ENCODE results near the gene EPHA2. TPM values are rescaled to one million over a fixed set of nuclear protein-coding genes. Genes with fewer than 3 reads are reported as not detected.

The EPHA2 gene
- total RNA-seq, 1 experiment from 2014 or later = 248 TPM

DNA sequence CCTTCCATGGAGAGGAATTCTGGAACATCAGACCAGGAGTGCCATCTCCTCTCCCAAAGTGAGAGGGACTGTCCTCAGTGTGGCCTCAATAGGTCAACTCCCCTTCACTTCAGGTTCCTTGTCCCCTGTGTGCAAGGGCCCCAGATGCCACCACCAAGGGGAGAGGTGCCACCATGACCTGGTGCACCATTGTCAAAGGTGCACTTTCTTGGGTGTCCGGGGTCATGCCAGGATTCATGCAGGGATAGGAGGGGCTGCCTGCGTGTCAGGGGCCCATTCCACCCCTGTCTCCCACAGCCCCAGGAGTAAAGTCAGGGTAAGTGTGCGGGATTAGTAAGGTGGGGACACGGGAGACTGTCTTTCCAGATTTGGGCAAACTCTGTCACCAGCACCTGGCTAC, 21.4 kb upstream of the EPHA2 start:
- Mint-ChIP-seq H3K36me3 (ENCODE audit: insufficient read depth, unreplicated experiment) (peaks cover 6% of the 10 kb centered on the region), H3K27ac (ENCODE audit: low read depth, unreplicated experiment) (peak overlapping the region; percentile 71), H3K4me1 (ENCODE audit: insufficient read depth, unreplicated experiment) (peaks cover 60% of the 10 kb centered on the region), H3K4me3 (ENCODE audit: unreplicated experiment) (no peak overlapping the region), H3K9me3 (ENCODE audit: unreplicated experiment) (no peaks in the 10 kb centered on the region), H3K27me3 (ENCODE audit: insufficient read depth, unreplicated experiment) (no peaks in the 10 kb centered on the region)
- intact Hi-C loops (cut with micrococcal nuclease) = no loop called here
- POLR2A ChIA-PET = interaction anchor here (1.1 to 5.3 kb wide), 5 partner anchors 17 to 98 kb away, joined by 3 to 66 read pairs (median 4); partner anchors contain the start of gene EPHA2
- TF ChIP-seq, protein P1, sequence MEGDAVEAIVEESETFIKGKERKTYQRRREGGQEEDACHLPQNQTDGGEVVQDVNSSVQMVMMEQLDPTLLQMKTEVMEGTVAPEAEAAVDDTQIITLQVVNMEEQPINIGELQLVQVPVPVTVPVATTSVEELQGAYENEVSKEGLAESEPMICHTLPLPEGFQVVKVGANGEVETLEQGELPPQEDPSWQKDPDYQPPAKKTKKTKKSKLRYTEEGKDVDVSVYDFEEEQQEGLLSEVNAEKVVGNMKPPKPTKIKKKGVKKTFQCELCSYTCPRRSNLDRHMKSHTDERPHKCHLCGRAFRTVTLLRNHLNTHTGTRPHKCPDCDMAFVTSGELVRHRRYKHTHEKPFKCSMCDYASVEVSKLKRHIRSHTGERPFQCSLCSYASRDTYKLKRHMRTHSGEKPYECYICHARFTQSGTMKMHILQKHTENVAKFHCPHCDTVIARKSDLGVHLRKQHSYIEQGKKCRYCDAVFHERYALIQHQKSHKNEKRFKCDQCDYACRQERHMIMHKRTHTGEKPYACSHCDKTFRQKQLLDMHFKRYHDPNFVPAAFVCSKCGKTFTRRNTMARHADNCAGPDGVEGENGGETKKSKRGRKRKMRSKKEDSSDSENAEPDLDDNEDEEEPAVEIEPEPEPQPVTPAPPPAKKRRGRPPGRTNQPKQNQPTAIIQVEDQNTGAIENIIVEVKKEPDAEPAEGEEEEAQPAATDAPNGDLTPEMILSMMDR (IDR thresholded peaks at IDR 0.05; ENCODE audit: unreplicated experiment) = no peak
- CTCF ChIA-PET = interaction anchor here (0.9 to 1.0 kb wide), 2 partner anchors 9 to 24 kb away, joined by 3 to 4 read pairs; no protein-coding TSS in a partner anchor
- BruUV-seq (replicated peaks) = no TSS peak
- no peak for DNase-seq (ENCODE audit: unreplicated experiment)

DNA sequence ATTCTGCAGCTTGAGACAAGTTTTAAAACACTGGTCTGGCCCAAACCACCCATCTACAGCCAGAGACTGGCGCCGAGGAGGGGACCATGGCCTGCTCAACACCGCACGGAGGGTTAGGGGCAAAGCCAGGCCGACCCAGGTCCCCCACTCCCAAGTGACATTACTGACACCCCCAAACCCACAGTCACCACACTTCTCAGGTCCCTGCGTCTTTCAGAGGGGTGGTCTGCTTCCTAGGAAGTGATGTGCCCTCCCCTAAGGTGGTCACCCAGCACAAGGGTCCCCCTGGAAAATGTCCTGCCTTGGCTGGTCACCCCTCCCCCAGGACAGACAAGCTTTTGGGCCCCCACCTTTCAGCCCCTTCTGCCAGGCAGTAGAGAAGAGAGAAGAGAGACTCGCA, 20.8 kb upstream of the EPHA2 start:
- POLR2A ChIA-PET = interaction anchor here (0.6 to 5.6 kb wide), 8 partner anchors 6 to 174 kb away, joined by 3 to 66 read pairs (median 4); partner anchors contain the start of gene EPHA2

DNA sequence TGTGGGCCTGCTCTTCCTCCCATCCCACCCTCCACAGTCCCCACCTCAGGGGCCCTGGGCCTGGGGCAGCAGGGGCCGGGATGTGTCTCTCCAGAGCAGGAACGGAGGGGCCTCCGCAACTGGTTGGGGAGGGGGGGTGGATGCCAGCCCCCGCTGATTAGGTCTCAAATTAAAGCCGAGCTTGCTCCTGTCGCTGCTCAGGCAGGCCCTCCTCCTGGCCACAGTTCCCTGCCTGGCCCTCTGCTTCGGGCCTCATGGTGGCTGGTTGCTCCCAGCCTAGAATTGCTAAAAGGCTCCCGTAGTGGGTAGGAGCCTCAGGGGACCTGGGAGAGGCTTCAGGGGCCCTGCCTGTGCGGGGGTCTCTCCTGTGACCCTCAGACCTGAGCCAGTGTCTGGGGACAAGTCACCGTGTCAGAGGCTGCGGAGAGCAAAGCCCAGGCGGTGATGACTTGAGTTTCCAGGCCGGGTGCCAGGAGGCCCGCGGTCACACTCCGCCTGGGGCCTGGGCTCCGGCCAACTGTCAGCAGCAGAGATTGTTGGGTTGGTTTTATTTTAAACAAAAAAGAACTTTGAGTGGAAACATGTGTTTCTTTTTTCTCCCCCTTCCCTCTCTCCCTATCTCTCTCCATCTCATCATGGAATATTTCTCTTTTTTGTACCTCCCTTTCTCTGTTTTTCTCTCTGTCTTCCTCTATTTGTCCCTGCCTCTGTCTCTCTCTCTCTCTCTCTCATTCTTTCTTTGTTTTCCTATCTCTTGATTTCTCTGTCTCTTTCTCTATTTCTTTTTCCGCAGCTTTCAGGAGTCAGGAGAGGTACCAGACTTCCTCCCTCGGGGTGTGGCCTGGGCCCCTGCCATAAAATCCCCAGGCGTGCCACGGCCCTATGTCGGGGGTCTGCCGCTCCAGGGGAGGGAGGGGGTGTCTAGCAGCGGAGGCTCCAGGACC, 20.0 kb upstream of the EPHA2 start:
- ChIA-PET POLR2A (interaction anchor here (0.6 to 5.6 kb wide), 13 partner anchors 7 to 174 kb away, joined by 3 to 66 read pairs (median 4); partner anchors contain the start of gene EPHA2), CTCF (interaction anchor here (0.6 to 1.4 kb wide), 6 partner anchors 8 to 134 kb away, joined by 3 to 5 read pairs (median 4); no protein-coding TSS in a partner anchor)
- BruUV-seq (replicated peaks) = no TSS peak
- H3K9me3 Mint-ChIP-seq (ENCODE audit: unreplicated experiment) = no peaks in the 10 kb centered on the region
- peak overlapping the region; percentile 6 for H3K4me3 Mint-ChIP-seq (ENCODE audit: unreplicated experiment)
- no peaks in the 10 kb centered on the region for H3K27me3 Mint-ChIP-seq (ENCODE audit: insufficient read depth, unreplicated experiment)
- peak; percentile 80 for DNase-seq (ENCODE audit: unreplicated experiment)
- H3K27ac Mint-ChIP-seq (ENCODE audit: low read depth, unreplicated experiment) = peak overlapping the region; percentile 71
- H3K4me1 Mint-ChIP-seq (ENCODE audit: insufficient read depth, unreplicated experiment) = peaks cover 52% of the 10 kb centered on the region
- TF ChIP-seq, protein P1 (IDR thresholded peaks at IDR 0.05; ENCODE audit: unreplicated experiment) = no peak
- intact Hi-C loops (cut with micrococcal nuclease) = no loop called here
- peaks cover 6% of the 10 kb centered on the region for H3K36me3 Mint-ChIP-seq (ENCODE audit: insufficient read depth, unreplicated experiment)

More for the DNA sequence above, 20.8 kb upstream of the EPHA2 start:
- Mint-ChIP-seq H3K4me3 (ENCODE audit: unreplicated experiment) (no peak overlapping the region), H3K9me3 (ENCODE audit: unreplicated experiment) (no peaks in the 10 kb centered on the region), H3K27me3 (ENCODE audit: insufficient read depth, unreplicated experiment) (no peaks in the 10 kb centered on the region), H3K4me1 (ENCODE audit: insufficient read depth, unreplicated experiment) (peaks cover 55% of the 10 kb centered on the region), H3K36me3 (ENCODE audit: insufficient read depth, unreplicated experiment) (peaks cover 6% of the 10 kb centered on the region), H3K27ac (ENCODE audit: low read depth, unreplicated experiment) (peak overlapping the region; percentile 71)
- CTCF ChIA-PET = interaction anchor here (0.9 to 1.4 kb wide), 4 partner anchors 8 to 94 kb away, joined by 3 to 5 read pairs (median 4); no protein-coding TSS in a partner anchor
- TF ChIP-seq, protein P1 (IDR thresholded peaks at IDR 0.05; ENCODE audit: unreplicated experiment) = no peak
- DNase-seq (ENCODE audit: unreplicated experiment) = no peak
- intact Hi-C loops (cut with micrococcal nuclease) = no loop called here
- BruUV-seq (replicated peaks) = TSS peak; percentile 35

All from MCF 10A (cell line).